AG09309 (cell line): ENCODE measurements around the gene SPATC1L.
"Not testable (repeated sequence)": the region's sequence is repeated elsewhere in the genome, so short reads cannot be mapped to it uniquely, and the experiment has no call there.

Experiments used
- DNase-seq: peaks from one replicate; pipeline ENCODE4 v3.0.0-alpha.2; 2010; ENCODE audit warnings: low read depth
- H3K4me3 ChIP-seq: 2 replicates; pipeline ENCODE4 v1.5.1; 2011; ENCODE audit warnings: mild to moderate bottlenecking, low read depth, low read length, moderate library complexity; ENCODE audit not compliant: control insufficient read depth
- CTCF ChIP-seq: IDR thresholded peaks from 2 replicates; pipeline ENCODE4 v1.5.1; 2011; ENCODE audit warnings: mild to moderate bottlenecking, low read depth, low read length, inconsistent platforms; ENCODE audit not compliant: insufficient read depth, control insufficient read depth; ENCODE audit errors: missing control alignments

SPATC1L gene

GRCh38 chr21:46185716-46186115, 1.5 kb upstream of the SPATC1L start:
- no peak for DNase-seq
- H3K4me3 ChIP-seq = no peak overlapping the region
- no peak for TF ChIP-seq CTCF

GRCh38 chr21:46184625-46185555, 631 bp upstream of the SPATC1L start:
- peak overlapping the region; percentile 48 for H3K4me3 ChIP-seq
- peak; percentile 82 for DNase-seq
- no peak for TF ChIP-seq CTCF

- not testable (repeated sequence) for DNase-seq
- H3K4me3 ChIP-seq = peak overlapping the region; percentile 94
Observed at GRCh38 chr21:46183337-46183909, 836 bp downstream of the SPATC1L start.

- TF ChIP-seq CTCF = no peak
- DNase-seq = no peak
- H3K4me3 ChIP-seq = no peak overlapping the region
Observed at GRCh38 chr21:46182548-46183336, 1.5 kb downstream of the SPATC1L start.

- no peak overlapping the region for H3K4me3 ChIP-seq
- TF ChIP-seq CTCF = no peak
Observed at GRCh38 chr21:46181953-46182547, 2.2 kb downstream of the SPATC1L start.

GRCh38 chr21:46181436-46181835, 2.8 kb downstream of the SPATC1L start:
- TF ChIP-seq CTCF = no peak
- DNase-seq = no peak
- H3K4me3 ChIP-seq = no peak overlapping the region

More at GRCh38 chr21:46181953-46182547, 2.2 kb downstream of the SPATC1L start:
- DNase-seq = no peak
